ENCODE results near the gene DLD. TPM values are rescaled to one million over a fixed set of nuclear protein-coding genes. Genes with fewer than 3 reads are reported as not detected.

Gene DLD
- total and polyA plus RNA-seq, 2 of the 13 experiments (the other 11 are each of a cell fraction or from before 2014, with no cell fraction given), result 56.8 to 95.2 TPM

- Histone ChIP-seq H3K27me3 (ENCODE audit: control insufficient read depth in 1 of 2, insufficient read depth in 2 of 2, low read length in 2 of 2) (peaks cover 0 to 8% of the 10 kb centered on the region in 2 experiments; a peak in 1 of 5 replicates), H3K36me3 (replicated peaks in 1 of 2; ENCODE audit: control insufficient read depth in 1 of 2, insufficient read depth in 2 of 2, low read length in 2 of 2) (no peaks in the 10 kb centered on the region), H3K27ac (ENCODE audit: extremely low read length, insufficient read depth, low read length) (no peak overlapping the region), H3K4me1 (ENCODE audit: insufficient read depth, low read length) (no peaks in the 10 kb centered on the region), H4K20me1 (ENCODE audit: insufficient read depth, low read length) (no peaks in the 10 kb centered on the region), H3K9me3 (ENCODE audit: low read length) (no peaks in the 10 kb centered on the region), H2AFZ (ENCODE audit: low read length) (no peak overlapping the region), H3K4me2 (ENCODE audit: low read depth, low read length) (no peak overlapping the region), H3K79me2 (ENCODE audit: insufficient read depth, low read length) (no peaks in the 10 kb centered on the region), H3K9ac (ENCODE audit: insufficient read depth, low read depth, low read length) (no peak overlapping the region), H3K4me3 (replicated peaks in 1 of 3; ENCODE audit: insufficient read depth in 1 of 3, low read depth in 2 of 3, low read length in 3 of 3) (no peak overlapping the region)
- intact Hi-C loops (cut with micrococcal nuclease; ENCODE audit: unreplicated experiment) (loop anchor here (1.0 to 2.0 kb wide), 3 partner anchors 135 to 415 kb away; no protein-coding TSS in a partner anchor), in situ Hi-C loops (cut with HindIII; ENCODE audit: extremely low pct_ligation_motif_present, low pct_unique_long_range_greater_than_20kb) (loop anchor here (25.0 kb wide), 1 partner anchor 666 kb away; no protein-coding TSS in a partner anchor)
- WGBS (ENCODE audit: low lambda C conversion rate), result 29% methylated on average over 3 of the region's 3 CpGs
- no TSS peak for BruUV-seq (replicated peaks)
- no peak for FAIRE-seq
- POLR2A ChIA-PET, result interaction anchor here (2.7 kb wide), 1 partner anchor 135 kb away, joined by 12 read pairs; the partner anchor contains the start of gene CBLL1
- CTCF ChIA-PET (ENCODE audit: low intra/inter-chr PET ratio, low total read pairs), result interaction anchor here (1.9 to 2.1 kb wide), 2 partner anchors 135 to 416 kb away, joined by 10 to 20 read pairs; partner anchors contain the start of gene CBLL1
- DNase-seq (ENCODE audit: low spot score), result no peak
- no peak for ATAC-seq
- no peak for TF ChIP-seq ZNF20 (CRISPR knock-in tag; IDR thresholded peaks at IDR 0.05)
- TF ChIP-seq ZSCAN21 (CRISPR knock-in tag; IDR thresholded peaks at IDR 0.05; ENCODE audit: borderline replicate concordance), result no peak
- TF ChIP-seq HNF4A (CRISPR knock-in tag; IDR thresholded peaks at IDR 0.05), result no peak
- TF ChIP-seq BORCS8-MEF2B (CRISPR knock-in tag; IDR thresholded peaks at IDR 0.05), result no peak
- no peak for TF ChIP-seq NFKB2 (CRISPR knock-in tag; IDR thresholded peaks at IDR 0.05; ENCODE audit: borderline replicate concordance)
- TF ChIP-seq ZNF597 (CRISPR knock-in tag; IDR thresholded peaks at IDR 0.05), result no peak
- TF ChIP-seq, protein P1, sequence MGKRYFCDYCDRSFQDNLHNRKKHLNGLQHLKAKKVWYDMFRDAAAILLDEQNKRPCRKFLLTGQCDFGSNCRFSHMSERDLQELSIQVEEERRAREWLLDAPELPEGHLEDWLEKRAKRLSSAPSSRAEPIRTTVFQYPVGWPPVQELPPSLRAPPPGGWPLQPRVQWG (CRISPR knock-in tag; IDR thresholded peaks at IDR 0.05; ENCODE audit: borderline replicate concordance, low read depth), result no peak
- TF ChIP-seq ZNF121 (CRISPR knock-in tag; IDR thresholded peaks at IDR 0.05), result no peak
- TF ChIP-seq ZBTB37 (CRISPR knock-in tag; IDR thresholded peaks at IDR 0.05), result no peak
- TF ChIP-seq, protein P2, sequence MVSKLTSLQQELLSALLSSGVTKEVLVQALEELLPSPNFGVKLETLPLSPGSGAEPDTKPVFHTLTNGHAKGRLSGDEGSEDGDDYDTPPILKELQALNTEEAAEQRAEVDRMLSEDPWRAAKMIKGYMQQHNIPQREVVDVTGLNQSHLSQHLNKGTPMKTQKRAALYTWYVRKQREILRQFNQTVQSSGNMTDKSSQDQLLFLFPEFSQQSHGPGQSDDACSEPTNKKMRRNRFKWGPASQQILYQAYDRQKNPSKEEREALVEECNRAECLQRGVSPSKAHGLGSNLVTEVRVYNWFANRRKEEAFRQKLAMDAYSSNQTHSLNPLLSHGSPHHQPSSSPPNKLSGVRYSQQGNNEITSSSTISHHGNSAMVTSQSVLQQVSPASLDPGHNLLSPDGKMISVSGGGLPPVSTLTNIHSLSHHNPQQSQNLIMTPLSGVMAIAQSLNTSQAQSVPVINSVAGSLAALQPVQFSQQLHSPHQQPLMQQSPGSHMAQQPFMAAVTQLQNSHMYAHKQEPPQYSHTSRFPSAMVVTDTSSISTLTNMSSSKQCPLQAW (CRISPR knock-in tag; IDR thresholded peaks at IDR 0.05), result no peak
Measured at GRCh38 chr7:107878636-107879035, 12.3 kb upstream of the DLD start.

Measured in HepG2 (cell line).